A673 (cell line): ENCODE data around the gene PFDN2. TPM values are rescaled to one million over a fixed set of nuclear protein-coding genes. Genes with fewer than 3 reads are reported as not detected.

Source experiments
- BruUV-seq: library from RNA; stranded (reverse); fragments of 400-500 nt; replicated peaks from 2 replicates; lab custom pipeline; 2021; lab: Mats Ljungman, UMichigan
- CTCF ChIA-PET: fragments of 300-600 bp; sonication (Branson Sonifier 250); formaldehyde crosslinking; loops from one replicate; lab custom pipeline; 2022; ENCODE audit warnings: antibody characterized with exemption; lab: Charles Lee
- POLR2A ChIA-PET: fragments of 300-600 bp; sonication (Branson Sonifier 250); formaldehyde crosslinking; loops from one replicate; lab custom pipeline; 2022; ENCODE audit warnings: antibody characterized with exemption; ENCODE audit not compliant: low non-redundant PET; lab: Charles Lee
- DNase-seq: peaks from one replicate; pipeline ENCODE4 v3.0.0-alpha.2; 2015; ENCODE audit warnings: low spot score
- H3K27ac ChIP-seq: fragments of 200-600 bp; sonication (generic); 2 replicates; pipeline ENCODE4 v1.5.1; 2016; ENCODE audit warnings: mixed run types, low read depth, mild to moderate bottlenecking, mixed read lengths, antibody characterized with exemption, low read length; ENCODE audit not compliant: poor library complexity, severe bottlenecking
- H3K27me3 ChIP-seq: fragments of 200-600 bp; sonication (generic); replicated peaks from 2 replicates; pipeline ENCODE4 v1.6.1; 2017; ENCODE audit warnings: mixed run types, low read depth, mild to moderate bottlenecking, mixed read lengths, antibody characterized with exemption, low read length; ENCODE audit not compliant: insufficient read depth, poor library complexity
- H3K36me3 ChIP-seq: fragments of 200-600 bp; sonication (generic); 2 replicates; pipeline ENCODE4 v1.6.1; 2016; ENCODE audit warnings: mixed run types, mild to moderate bottlenecking, mixed read lengths, antibody characterized with exemption, low read length; ENCODE audit not compliant: insufficient read depth, poor library complexity, severe bottlenecking
- H3K4me1 ChIP-seq: fragments of 200-600 bp; sonication (generic); 2 replicates; pipeline ENCODE4 v1.6.1; 2017; ENCODE audit warnings: mixed run types, mild to moderate bottlenecking, mixed read lengths, antibody characterized with exemption, low read length; ENCODE audit not compliant: insufficient read depth, poor library complexity, severe bottlenecking
- H3K4me3 ChIP-seq: fragments of 200-600 bp; sonication (generic); 2 replicates; pipeline ENCODE4 v1.5.1; 2016; ENCODE audit warnings: low read depth, mixed run types, mild to moderate bottlenecking, mixed read lengths, low read length; ENCODE audit not compliant: poor library complexity, severe bottlenecking
- H3K9me3 ChIP-seq: fragments of 200-600 bp; sonication (generic); 2 replicates; pipeline ENCODE4 v1.6.1; 2016; ENCODE audit warnings: mixed run types, low read depth, mild to moderate bottlenecking, mixed read lengths, antibody characterized with exemption, low read length; ENCODE audit not compliant: poor library complexity, severe bottlenecking
- EZH2 ChIP-seq: fragments of 200-600 bp; sonication (generic); IDR thresholded peaks from 2 replicates; pipeline ENCODE4 v1.6.1; 2017; ENCODE audit warnings: borderline replicate concordance, low read depth, mild to moderate bottlenecking, mixed read lengths, antibody characterized with exemption, low read length; ENCODE audit not compliant: poor library complexity, severe bottlenecking
- intact Hi-C: fragments of 100-400 bp; cut with micrococcal nuclease; formaldehyde crosslinking; loops from one replicate; pipeline ENCODE4 v1.10.0; 2022; ENCODE audit not compliant: unreplicated experiment
- total RNA-seq: library from RNA; stranded (reverse); gene quantifications from 2 replicates; pipeline ENCODE4 v1.2.3, GENCODE V29; 2021
- TF ChIP-seq, protein P1 (sequence below): fragments of 300-800, 200-600 bp; sonication (generic); conservative IDR thresholded peaks from 2 replicates; pipeline ENCODE4 v1.5.1; 2017; ENCODE audit warnings: low read depth, mild to moderate bottlenecking, antibody characterized with exemption, low read length, moderate library complexity, mixed read lengths

Gene PFDN2
- total RNA-seq, 1 experiment from 2014 or later: 131 TPM

DNA sequence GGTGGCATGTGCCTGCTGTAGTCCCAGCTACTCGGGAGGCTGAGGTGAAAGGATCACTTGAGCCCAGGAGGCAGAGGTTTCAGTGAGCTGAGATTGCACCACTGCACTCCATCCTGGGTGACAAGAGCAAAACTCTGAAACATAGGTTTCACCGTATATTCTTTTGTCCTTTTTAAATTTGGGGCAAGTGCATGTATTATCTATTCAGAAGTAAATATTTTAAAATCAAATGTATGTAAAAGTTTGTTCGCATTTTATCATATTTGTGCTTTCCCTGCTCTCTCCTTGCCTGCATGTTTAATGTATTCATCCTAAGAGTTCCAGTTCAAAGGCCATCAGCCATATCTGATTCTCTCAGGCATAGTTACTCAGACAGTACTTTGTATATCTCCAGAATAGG lies 28.0 kb upstream of the PFDN2 start:
- POLR2A ChIA-PET: no interaction called here
- CTCF ChIA-PET: no interaction called here
- no peak overlapping the region for H3K27ac ChIP-seq
- intact Hi-C loops: no loop called here
- no peak overlapping the region for H3K4me3 ChIP-seq
- H3K36me3 ChIP-seq: no peaks in the 10 kb centered on the region
- no peaks in the 10 kb centered on the region for H3K27me3 ChIP-seq
- no peak for DNase-seq
- H3K4me1 ChIP-seq: no peaks in the 10 kb centered on the region
- H3K9me3 ChIP-seq: no peaks in the 10 kb centered on the region
- BruUV-seq: no TSS peak
- TF ChIP-seq, protein P1, sequence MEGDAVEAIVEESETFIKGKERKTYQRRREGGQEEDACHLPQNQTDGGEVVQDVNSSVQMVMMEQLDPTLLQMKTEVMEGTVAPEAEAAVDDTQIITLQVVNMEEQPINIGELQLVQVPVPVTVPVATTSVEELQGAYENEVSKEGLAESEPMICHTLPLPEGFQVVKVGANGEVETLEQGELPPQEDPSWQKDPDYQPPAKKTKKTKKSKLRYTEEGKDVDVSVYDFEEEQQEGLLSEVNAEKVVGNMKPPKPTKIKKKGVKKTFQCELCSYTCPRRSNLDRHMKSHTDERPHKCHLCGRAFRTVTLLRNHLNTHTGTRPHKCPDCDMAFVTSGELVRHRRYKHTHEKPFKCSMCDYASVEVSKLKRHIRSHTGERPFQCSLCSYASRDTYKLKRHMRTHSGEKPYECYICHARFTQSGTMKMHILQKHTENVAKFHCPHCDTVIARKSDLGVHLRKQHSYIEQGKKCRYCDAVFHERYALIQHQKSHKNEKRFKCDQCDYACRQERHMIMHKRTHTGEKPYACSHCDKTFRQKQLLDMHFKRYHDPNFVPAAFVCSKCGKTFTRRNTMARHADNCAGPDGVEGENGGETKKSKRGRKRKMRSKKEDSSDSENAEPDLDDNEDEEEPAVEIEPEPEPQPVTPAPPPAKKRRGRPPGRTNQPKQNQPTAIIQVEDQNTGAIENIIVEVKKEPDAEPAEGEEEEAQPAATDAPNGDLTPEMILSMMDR: no peak
- no peak for TF ChIP-seq EZH2

DNA sequence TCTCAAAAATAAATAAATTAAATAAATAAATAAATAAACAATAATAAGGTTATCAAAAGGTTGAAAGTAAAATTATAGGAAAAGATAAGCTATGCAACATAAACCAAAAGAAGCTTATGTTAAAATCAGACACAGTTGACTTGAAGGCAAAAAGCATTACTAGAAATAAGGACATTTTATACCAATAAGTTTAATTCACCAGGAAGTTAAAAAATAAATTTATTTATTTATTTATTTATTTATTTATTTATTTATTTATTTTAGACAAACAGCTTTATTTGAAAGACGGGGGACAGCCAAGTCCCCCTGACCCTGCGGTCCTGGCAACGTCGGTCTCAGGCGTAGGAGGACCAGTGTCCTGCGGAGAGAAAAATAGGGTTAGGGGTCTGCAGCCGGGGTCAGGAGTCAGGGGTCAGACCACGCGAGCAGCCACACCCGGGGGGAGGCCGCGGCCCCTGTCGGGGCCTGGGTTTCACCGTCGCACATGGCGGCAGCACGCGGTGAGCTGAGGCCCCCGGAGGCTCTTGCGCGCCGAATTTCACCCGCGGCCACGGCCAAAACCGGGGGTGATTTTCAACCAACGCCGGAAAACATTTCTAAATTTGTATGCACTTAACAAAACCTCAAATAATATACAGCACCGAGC lies 23.0 kb upstream of the PFDN2 start:
- Histone ChIP-seq H3K4me1 (no peaks in the 10 kb centered on the region), H3K36me3 (no peaks in the 10 kb centered on the region), H3K4me3 (no peak overlapping the region), H3K9me3 (no peaks in the 10 kb centered on the region), H3K27me3 (no peaks in the 10 kb centered on the region), H3K27ac (no peak overlapping the region)
- POLR2A ChIA-PET: no interaction called here
- DNase-seq: no peak
- intact Hi-C loops: loop anchor here (5.0 kb wide), 1 partner anchor 414 kb away; no protein-coding TSS in a partner anchor
- CTCF ChIA-PET: interaction anchor here (0.6 kb wide), 1 partner anchor 166 kb away, joined by 3 read pairs; no protein-coding TSS in a partner anchor
- BruUV-seq: no TSS peak
- no peak for TF ChIP-seq EZH2
- TF ChIP-seq, protein P1: no peak

DNA sequence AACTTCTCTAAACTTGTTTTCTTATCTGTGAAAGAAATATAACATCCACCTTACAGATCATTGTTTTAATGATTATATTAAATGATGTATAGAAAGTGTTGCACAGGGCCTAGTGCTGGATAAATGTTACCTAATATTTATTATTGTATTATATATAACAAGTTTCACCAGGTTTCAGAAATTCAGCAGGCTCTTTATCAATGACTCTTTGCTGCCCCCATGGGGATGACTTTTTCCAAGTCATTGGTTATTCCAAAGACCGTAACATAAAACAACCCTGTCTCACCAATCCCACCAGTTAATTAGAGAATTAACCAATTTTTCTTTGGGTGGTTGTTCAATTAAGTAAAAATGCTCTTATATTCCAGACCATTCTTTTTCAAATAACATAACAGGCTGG lies 21.9 kb upstream of the PFDN2 start:
- Histone ChIP-seq H3K4me3 (no peak overlapping the region), H3K27ac (no peak overlapping the region), H3K4me1 (no peaks in the 10 kb centered on the region), H3K27me3 (no peaks in the 10 kb centered on the region), H3K36me3 (no peaks in the 10 kb centered on the region), H3K9me3 (no peaks in the 10 kb centered on the region)
- CTCF ChIA-PET: interaction anchor here (0.8 kb wide), 1 partner anchor 42 kb away, joined by 3 read pairs; the partner anchor contains the start of gene KLHDC9
- POLR2A ChIA-PET: no interaction called here
- intact Hi-C loops: loop anchor here (2.0 to 5.0 kb wide), 2 partner anchors 143 to 412 kb away; no protein-coding TSS in a partner anchor
- BruUV-seq: no TSS peak
- peak; percentile 69 for DNase-seq
- TF ChIP-seq, protein P1: peak; percentile 67
- TF ChIP-seq EZH2: no peak
